Keratinocyte (primary cell): Measurements from ENCODE around the gene MAP2K5.

Experiments used
- CTCF ChIP-seq, 3 experiments: IDR thresholded peaks in 1 of 3; conservative IDR thresholded peaks in 1 of 3; optimal IDR thresholded peaks in 1 of 3; 2 replicates in 2 of 3; 3 replicates in 1 of 3; pipeline versions ENCODE3 to v1.5.1; 2011; ENCODE audit warnings: low read length in 3 of 3, mild to moderate bottlenecking in 3 of 3, moderate library complexity in 2 of 3, control low read depth in 1 of 3, inconsistent platforms in 1 of 3; ENCODE audit not compliant: insufficient read depth in 2 of 3; ENCODE audit errors: extremely low read depth in 1 of 3
- EZH2 ChIP-seq: IDR thresholded peaks from one replicate; pipeline ENCODE4 v1.6.1; 2012; ENCODE audit warnings: inconsistent platforms, mild to moderate bottlenecking, low read length, moderate library complexity

- TF ChIP-seq CTCF (optimal IDR thresholded peaks at IDR 0.05 in 1 of 3, IDR thresholded peaks at IDR 0.05 in 1 of 3, conservative IDR thresholded peaks at IDR 0.05 in 1 of 3; ENCODE audit: extremely low read depth in 1 of 3, insufficient read depth in 2 of 3, low read length in 3 of 3) (no peak), EZH2 (no peak)
These were observed 242.4 kb downstream of the MAP2K5 start for GRCh38 chr15:67784856-67785430.
